ENCODE measurements around the gene TTLL9. TPM values are rescaled to one million over a fixed set of nuclear protein-coding genes. Genes with fewer than 3 reads are reported as not detected.
A peak's percentile ranks its signal among the peaks of the same experiment; 100 is the strongest.

The TTLL9 gene
- total RNA-seq, 4 donors from 2014 or later = 2.8 to 3.7 (median 3.1) TPM

GRCh38 chr20:31875671-31876070 is 5.2 kb downstream of the TTLL9 start:
- TF ChIP-seq, protein P1, sequence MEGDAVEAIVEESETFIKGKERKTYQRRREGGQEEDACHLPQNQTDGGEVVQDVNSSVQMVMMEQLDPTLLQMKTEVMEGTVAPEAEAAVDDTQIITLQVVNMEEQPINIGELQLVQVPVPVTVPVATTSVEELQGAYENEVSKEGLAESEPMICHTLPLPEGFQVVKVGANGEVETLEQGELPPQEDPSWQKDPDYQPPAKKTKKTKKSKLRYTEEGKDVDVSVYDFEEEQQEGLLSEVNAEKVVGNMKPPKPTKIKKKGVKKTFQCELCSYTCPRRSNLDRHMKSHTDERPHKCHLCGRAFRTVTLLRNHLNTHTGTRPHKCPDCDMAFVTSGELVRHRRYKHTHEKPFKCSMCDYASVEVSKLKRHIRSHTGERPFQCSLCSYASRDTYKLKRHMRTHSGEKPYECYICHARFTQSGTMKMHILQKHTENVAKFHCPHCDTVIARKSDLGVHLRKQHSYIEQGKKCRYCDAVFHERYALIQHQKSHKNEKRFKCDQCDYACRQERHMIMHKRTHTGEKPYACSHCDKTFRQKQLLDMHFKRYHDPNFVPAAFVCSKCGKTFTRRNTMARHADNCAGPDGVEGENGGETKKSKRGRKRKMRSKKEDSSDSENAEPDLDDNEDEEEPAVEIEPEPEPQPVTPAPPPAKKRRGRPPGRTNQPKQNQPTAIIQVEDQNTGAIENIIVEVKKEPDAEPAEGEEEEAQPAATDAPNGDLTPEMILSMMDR (IDR thresholded peaks at IDR 0.05) = no peak
- TF ChIP-seq POLR2A (IDR thresholded peaks at IDR 0.05) (no peak), EP300 (IDR thresholded peaks at IDR 0.05) (no peak)
- H3K27me3 ChIP-seq = no peaks in the 10 kb centered on the region
- H3K36me3 ChIP-seq = peaks cover 0 to 9% (median 0%) of the 10 kb centered on the region in 3 donors
- no peak overlapping the region for H3K27ac ChIP-seq
- DNase-seq (ENCODE audit: low spot score in 2 of 2) = no peak
- H3K9me3 ChIP-seq = peaks cover 0 to 11% (median 0%) of the 10 kb centered on the region in 4 donors
- H3K4me3 ChIP-seq = no peak overlapping the region
- WGBS, 2 donors = 66 to 75% methylated on average over 2 of the region's 2 CpGs
- H3K4me1 ChIP-seq = peaks cover 0 to 19% (median 0%) of the 10 kb centered on the region in 4 donors

DNA sequence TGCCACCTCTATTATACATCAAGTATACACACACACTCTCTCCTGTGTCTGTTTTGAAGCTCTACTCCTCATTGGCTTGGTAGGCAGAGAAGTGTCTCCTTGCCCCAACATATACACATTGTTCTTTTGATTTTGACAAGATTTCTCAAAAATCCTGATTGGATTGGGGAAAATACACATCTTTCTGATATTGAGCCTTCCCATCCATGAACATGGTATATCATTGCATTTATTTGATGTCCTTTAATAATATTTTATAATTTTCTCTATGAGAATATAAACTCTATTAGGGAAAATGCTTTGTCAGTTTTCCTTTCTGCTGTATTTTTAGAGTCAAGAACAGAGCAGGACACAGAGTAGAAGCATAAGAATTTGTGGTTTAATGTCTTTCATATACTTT is 7.2 kb downstream of the TTLL9 start:
- TF ChIP-seq EP300 (IDR thresholded peaks at IDR 0.05) (no peak), POLR2A (IDR thresholded peaks at IDR 0.05) (no peak)
- TF ChIP-seq, protein P1 (IDR thresholded peaks at IDR 0.05) = no peak
- Histone ChIP-seq H3K27ac (no peak overlapping the region), H3K4me1 (peaks cover 0 to 10% (median 0%) of the 10 kb centered on the region in 4 donors), H3K27me3 (no peaks in the 10 kb centered on the region), H3K4me3 (no peak overlapping the region), H3K36me3 (peaks cover 0 to 9% (median 0%) of the 10 kb centered on the region in 3 donors), H3K9me3 (peaks cover 0 to 11% (median 0%) of the 10 kb centered on the region in 4 donors)
- DNase-seq (ENCODE audit: low spot score in 2 of 2) = no peak

- H3K9me3 ChIP-seq = peaks cover 0 to 11% (median 0%) of the 10 kb centered on the region in 4 donors
- 7 to 12% methylated on average over 25 to 45 of the region's 45 CpGs for WGBS, 2 donors
- peak overlapping the region; percentile 58 to 92 (median 77) for H3K27ac ChIP-seq
- TF ChIP-seq EP300 (IDR thresholded peaks at IDR 0.05) (peak in 1 of 2 donors; percentile 76), POLR2A (IDR thresholded peaks at IDR 0.05) (peak; percentile 32 to 61)
- TF ChIP-seq, protein P1 (IDR thresholded peaks at IDR 0.05) = peak in 2 of 5 experiments; percentile 32 to 46
- peak overlapping the region; percentile 33 to 64 (median 46) for H3K4me3 ChIP-seq
- no peaks in the 10 kb centered on the region for H3K27me3 ChIP-seq
- peak; percentile 88 to 94 for DNase-seq (ENCODE audit: low spot score in 2 of 2)
- H3K36me3 ChIP-seq = peaks cover 0 to 9% (median 0%) of the 10 kb centered on the region in 3 donors
- H3K4me1 ChIP-seq = peaks cover 0 to 10% (median 0%) of the 10 kb centered on the region in 4 donors
These were observed 8.9 kb downstream of the TTLL9 start for GRCh38 chr20:31879143-31879987.

DNA sequence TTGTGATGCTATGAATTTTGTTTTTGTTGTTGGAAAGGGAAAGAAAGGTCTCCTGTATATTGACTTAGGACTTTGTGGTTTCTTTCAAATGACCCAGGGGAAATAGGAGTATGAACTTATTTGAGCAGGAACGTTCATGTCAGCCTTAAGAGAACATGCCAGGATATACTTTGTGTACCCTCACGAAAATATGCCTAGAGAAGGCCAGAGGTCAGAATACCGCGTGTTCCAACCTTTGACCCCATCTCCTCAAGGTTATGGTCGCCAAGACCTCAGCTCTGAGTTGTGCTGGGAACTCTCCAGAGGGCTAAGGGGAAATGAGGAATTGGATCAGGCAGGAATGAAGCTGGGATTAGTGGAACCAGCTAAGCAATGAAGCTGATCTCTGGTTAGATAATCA is 11.5 kb downstream of the TTLL9 start:
- H3K4me1 ChIP-seq = peaks cover 0 to 10% (median 0%) of the 10 kb centered on the region in 4 donors
- TF ChIP-seq EP300 (IDR thresholded peaks at IDR 0.05) (no peak), POLR2A (IDR thresholded peaks at IDR 0.05) (no peak)
- TF ChIP-seq, protein P1 (IDR thresholded peaks at IDR 0.05) = no peak
- H3K9me3 ChIP-seq = peaks cover 0 to 11% (median 0%) of the 10 kb centered on the region in 4 donors
- no peak overlapping the region for H3K27ac ChIP-seq
- WGBS, 2 donors = 47 to 51% methylated on average over 5 of the region's 5 CpGs
- DNase-seq (ENCODE audit: low spot score in 2 of 2) = no peak
- H3K4me3 ChIP-seq = no peak overlapping the region
- H3K27me3 ChIP-seq = no peaks in the 10 kb centered on the region
- H3K36me3 ChIP-seq = peaks cover 0 to 4% (median 0%) of the 10 kb centered on the region in 3 donors

DNA sequence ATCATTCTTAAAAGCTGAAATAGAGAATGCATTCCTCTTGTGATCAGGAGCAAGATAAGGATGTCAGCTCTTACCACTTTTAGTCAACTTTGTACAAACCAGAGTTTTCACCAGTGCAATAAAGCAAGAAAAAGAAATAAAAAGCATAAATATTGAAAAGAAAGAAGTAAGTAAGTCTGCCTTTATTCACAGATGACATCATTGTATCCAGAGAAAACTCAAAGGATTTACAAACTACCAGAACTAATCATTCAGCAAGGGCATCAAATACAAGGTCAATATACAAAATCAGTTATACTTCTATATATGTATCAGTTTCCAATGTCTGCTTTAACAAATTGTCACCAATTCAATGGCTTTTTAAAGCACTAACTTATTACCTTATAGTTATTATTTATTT is 13.4 kb downstream of the TTLL9 start:
- DNase-seq (ENCODE audit: low spot score in 2 of 2) = no peak
- Histone ChIP-seq H3K27ac (no peak overlapping the region), H3K36me3 (no peaks in the 10 kb centered on the region), H3K9me3 (no peaks in the 10 kb centered on the region), H3K4me3 (no peak overlapping the region), H3K4me1 (peaks cover 0 to 10% (median 0%) of the 10 kb centered on the region in 4 donors), H3K27me3 (no peaks in the 10 kb centered on the region)
- TF ChIP-seq POLR2A (IDR thresholded peaks at IDR 0.05) = no peak
- TF ChIP-seq, protein P1 (IDR thresholded peaks at IDR 0.05) = no peak
- TF ChIP-seq EP300 (IDR thresholded peaks at IDR 0.05) = no peak
